K562 (cell line): ENCODE results near the gene GRWD1. TPM values are rescaled to one million over a fixed set of nuclear protein-coding genes. Genes with fewer than 3 reads are reported as not detected.
A peak's percentile ranks its signal among the peaks of the same experiment; 100 is the strongest.

Experiments used
- DACH1 ChIP-seq: fragments of 450-650 bp; IDR thresholded peaks from 2 replicates; pipeline ENCODE4 v1.6.1; 2018; ENCODE audit not compliant: partially characterized antibody
- HEY1 ChIP-seq: fragments of 250-450 bp; sonication (Bioruptor Pico); IDR thresholded peaks from 2 replicates; pipeline ENCODE4 v1.5.0; 2020; ENCODE audit warnings: mild to moderate bottlenecking, moderate library complexity, borderline replicate concordance
- HMBOX1 ChIP-seq: sonication (generic); IDR thresholded peaks from 2 replicates; pipeline ENCODE4 v1.6.1; 2016
- HMG20B ChIP-seq: fragments of 250-450 bp; sonication (Bioruptor Pico); IDR thresholded peaks from 2 replicates; pipeline ENCODE4 v1.5.0; 2021; ENCODE audit warnings: mild to moderate bottlenecking
- KLF1 ChIP-seq: fragments of 450-650 bp; IDR thresholded peaks from 2 replicates; pipeline ENCODE4 v1.6.1; 2016; ENCODE audit warnings: missing genetic modification characterization, missing compliant biosample characterization
- MEIS2 ChIP-seq: fragments of 450-650 bp; IDR thresholded peaks from 2 replicates; pipeline ENCODE4 v1.6.1; 2014; ENCODE audit warnings: mild to moderate bottlenecking; ENCODE audit not compliant: partially characterized antibody
- MXD1 ChIP-seq: fragments of 250-450 bp; sonication (Bioruptor Pico); IDR thresholded peaks from 2 replicates; pipeline ENCODE4 v1.8.0; 2021; ENCODE audit warnings: borderline replicate concordance, mild to moderate bottlenecking, moderate library complexity; ENCODE audit not compliant: poor library complexity, severe bottlenecking
- NCOR1 ChIP-seq: fragments of 450-650 bp; IDR thresholded peaks from 2 replicates; pipeline ENCODE4 v1.6.1; 2016; ENCODE audit warnings: mild to moderate bottlenecking, moderate library complexity
- POLR2B ChIP-seq: fragments of 450-650 bp; IDR thresholded peaks from 2 replicates; pipeline ENCODE4 v1.6.1; 2018; ENCODE audit warnings: low read depth; ENCODE audit not compliant: partially characterized antibody
- SNAPC5 ChIP-seq: fragments of 250-450 bp; sonication (Bioruptor Pico); IDR thresholded peaks from 2 replicates; pipeline ENCODE4 v1.8.0; 2021; ENCODE audit warnings: moderate library complexity, mild to moderate bottlenecking, inconsistent platforms
- TCF15 ChIP-seq: fragments of 250-450 bp; sonication (Bioruptor Pico); IDR thresholded peaks from 2 replicates; pipeline ENCODE4 v1.8.0; 2022; ENCODE audit warnings: moderate library complexity, mild to moderate bottlenecking, inconsistent platforms
- USF1 ChIP-seq: sonication (generic); formaldehyde crosslinking; IDR thresholded peaks from 2 replicates; pipeline ENCODE4 v1.9.0; 2022; ENCODE audit warnings: mild to moderate bottlenecking, missing genetic modification reagents
- ZEB2 ChIP-seq: fragments of 450-650 bp; IDR thresholded peaks from 2 replicates; pipeline ENCODE4 v1.6.1; 2016
- ZNF212 ChIP-seq: fragments of 450-650 bp; formaldehyde crosslinking; IDR thresholded peaks from 2 replicates; pipeline ENCODE4 v1.4.0; 2020; ENCODE audit warnings: mild to moderate bottlenecking
- ZNF395 ChIP-seq: fragments of 200-800 bp; sonication (Bioruptor generic); IDR thresholded peaks from 2 replicates; pipeline ENCODE4 v1.6.1; 2017; ENCODE audit warnings: missing genetic modification characterization, missing compliant biosample characterization
- ZNF407 ChIP-seq: fragments of 450-650 bp; IDR thresholded peaks from 2 replicates; pipeline ENCODE4 v1.6.1; 2016; ENCODE audit warnings: low read depth
- polyA plus RNA-seq, 8 experiments: library from polyadenylated mRNA; depleted of rRNA in 4 of 8; stranded (reverse) in 5 of 8; unstranded in 3 of 8; fragments of >200 nt; fragmentation: Nextera tagmentation in 2 of 8; fragmentation: Illumina TruSeq in 1 of 8; extraction: Ambion mirVana in 2 of 8; extraction: Trizol in 1 of 8; gene quantifications; 2 replicates each; pipeline versions ENCODE4 v1.2.1 to v1.2.3, GENCODE V29; 2011 to 2014; ENCODE audit warnings: inconsistent platforms in 1 of 8, missing spikeins in 1 of 8
- total RNA-seq, 7 experiments: library from RNA; depleted of rRNA in 6 of 7; stranded (reverse); fragments of >200 nt in 6 of 7; fragmentation: Illumina TruSeq in 2 of 7; extraction: Trizol in 2 of 7; gene quantifications; 2 replicates each; pipeline versions ENCODE4 v1.2.1 to v1.2.3, GENCODE V29; 2011 to 2021; ENCODE audit warnings: low replicate concordance in 1 of 7

The GRWD1 gene
- total and polyA plus RNA-seq, 9 of the 15 experiments (the other 6 are each of a cell fraction or from before 2014, with no cell fraction given): 1.5 to 87.2 (median 24.5) TPM

GRCh38 chr19:48469289-48469881, 23.6 kb downstream of the GRWD1 start, which contains the start of gene CYTH2 (continued):
- no peak for TF ChIP-seq ZNF407
- peak; percentile 40; the same call in 1 of the 2 replicates for TF ChIP-seq NCOR1
- TF ChIP-seq HMBOX1: no peak
- TF ChIP-seq USF1 (CRISPR knock-in tag): no peak
- TF ChIP-seq POLR2B: peak; percentile 94
- no peak for TF ChIP-seq HEY1
- no peak for TF ChIP-seq SNAPC5 (CRISPR knock-in tag)
- TF ChIP-seq MEIS2: no peak
- 0 out of 2 replicates have a peak, but pooled peaks have one; percentile 27 for TF ChIP-seq KLF1 (tag)
- TF ChIP-seq DACH1: no peak
- 0 out of 2 replicates have a peak, but pooled peaks have one; percentile 19 for TF ChIP-seq TCF15 (CRISPR knock-in tag)
- no peak for TF ChIP-seq HMG20B (CRISPR knock-in tag)
- no peak for TF ChIP-seq MXD1 (CRISPR knock-in tag)
- TF ChIP-seq ZEB2: no peak
- TF ChIP-seq ZNF395: no peak
- TF ChIP-seq ZNF212 (CRISPR knock-in tag): no peak
